ENCODE data around the gene ZBTB39.
A peak's percentile ranks its signal among the peaks of the same experiment; 100 is the strongest.

ZBTB39 gene

DNA sequence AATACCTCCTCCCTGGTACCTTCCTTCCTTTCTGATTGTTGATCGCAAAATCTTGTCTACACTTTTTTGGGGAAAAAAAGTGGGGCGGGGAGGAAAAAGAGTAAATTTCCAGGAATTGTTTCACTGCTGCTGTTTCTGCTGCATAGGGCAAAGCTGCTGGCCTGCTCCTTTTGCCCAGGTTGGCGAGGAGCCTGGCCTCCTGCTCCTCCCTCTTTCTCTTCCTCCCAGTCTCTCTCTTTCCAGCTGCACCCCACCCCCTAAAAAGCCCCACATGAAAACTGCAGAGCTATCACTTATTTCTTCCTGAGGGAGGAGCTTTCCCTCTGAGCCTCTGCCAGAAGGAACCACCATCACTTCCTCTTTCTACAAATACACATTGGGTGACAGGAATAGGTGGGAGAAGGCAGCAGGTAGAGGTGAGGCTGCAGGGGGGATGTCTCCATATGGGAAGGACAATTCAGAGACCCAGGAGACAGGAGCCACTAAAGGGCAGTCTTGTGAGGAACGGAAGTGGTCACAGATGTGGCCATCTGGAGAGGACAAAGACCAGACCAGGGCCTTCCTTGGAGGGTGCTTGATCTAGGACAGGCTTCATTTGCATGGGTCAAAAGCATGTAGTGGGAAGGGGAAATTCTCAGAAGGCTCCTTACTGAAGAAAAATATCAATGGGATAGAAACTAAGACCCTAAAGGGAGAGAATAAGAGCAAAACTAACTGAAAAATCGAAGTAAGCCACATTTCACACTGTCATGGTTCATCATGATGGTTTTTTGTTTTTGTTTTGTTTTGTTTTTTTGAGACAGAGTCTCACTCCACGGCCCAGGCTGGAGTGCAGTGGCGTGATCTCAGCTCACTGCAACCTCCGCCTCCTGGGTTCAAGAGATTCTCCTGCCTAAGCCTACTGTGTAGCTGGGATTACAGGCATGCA, 14.8 kb downstream of the ZBTB39 start:
- no peak for DNase-seq
- Histone ChIP-seq H2BK12ac (ENCODE audit: low read length) (no peak overlapping the region), H3K36me3 (ENCODE audit: control insufficient read depth in 1 of 2, insufficient read depth in 2 of 2, low read length in 2 of 2) (no peaks in the 10 kb centered on the region), H3K9me3 (ENCODE audit: insufficient read depth, low read depth, low read length) (peaks cover 8% of the 10 kb centered on the region), H3K79me1 (ENCODE audit: low read length) (no peaks in the 10 kb centered on the region), H4K8ac (ENCODE audit: low read depth, low read length) (no peak overlapping the region), H3K9ac (ENCODE audit: low read length) (no peak overlapping the region), H2AK5ac (ENCODE audit: low read length) (no peak overlapping the region), H3K14ac (ENCODE audit: low read length) (no peak overlapping the region), H3K4me2 (ENCODE audit: low read length) (no peak overlapping the region), H2BK5ac (ENCODE audit: low read depth, low read length, poor library complexity) (no peak overlapping the region), H3K4me1 (ENCODE audit: control insufficient read depth in 1 of 2, insufficient read depth in 2 of 2, low read length in 2 of 2) (no peaks in the 10 kb centered on the region), H3K18ac (ENCODE audit: low read length) (no peak overlapping the region), H4K91ac (ENCODE audit: low read depth, low read length) (no peak overlapping the region), H3K27me3 (ENCODE audit: insufficient read depth, low read length) (no peaks in the 10 kb centered on the region), H2BK120ac (ENCODE audit: insufficient read depth, low read length, poor library complexity) (no peak overlapping the region), H2AFZ (ENCODE audit: insufficient read depth, low read length, poor library complexity) (no peak overlapping the region), H3K27ac (ENCODE audit: low read depth, low read length) (no peak overlapping the region), H3K4ac (ENCODE audit: low read depth, low read length) (no peak overlapping the region), H3K23ac (ENCODE audit: low read length) (no peak overlapping the region), H4K12ac (ENCODE audit: low read depth, low read length) (no peak overlapping the region), H3K79me2 (ENCODE audit: control insufficient read depth, insufficient read depth, low read length, poor library complexity) (no peaks in the 10 kb centered on the region), H3K4me3 (ENCODE audit: low read depth, low read length) (no peak overlapping the region)
- no CpG with 5 or more reads among the region's 8 CpGs for WGBS (ENCODE audit: extremely low coverage, insufficient coverage, insufficient read length)

DNA sequence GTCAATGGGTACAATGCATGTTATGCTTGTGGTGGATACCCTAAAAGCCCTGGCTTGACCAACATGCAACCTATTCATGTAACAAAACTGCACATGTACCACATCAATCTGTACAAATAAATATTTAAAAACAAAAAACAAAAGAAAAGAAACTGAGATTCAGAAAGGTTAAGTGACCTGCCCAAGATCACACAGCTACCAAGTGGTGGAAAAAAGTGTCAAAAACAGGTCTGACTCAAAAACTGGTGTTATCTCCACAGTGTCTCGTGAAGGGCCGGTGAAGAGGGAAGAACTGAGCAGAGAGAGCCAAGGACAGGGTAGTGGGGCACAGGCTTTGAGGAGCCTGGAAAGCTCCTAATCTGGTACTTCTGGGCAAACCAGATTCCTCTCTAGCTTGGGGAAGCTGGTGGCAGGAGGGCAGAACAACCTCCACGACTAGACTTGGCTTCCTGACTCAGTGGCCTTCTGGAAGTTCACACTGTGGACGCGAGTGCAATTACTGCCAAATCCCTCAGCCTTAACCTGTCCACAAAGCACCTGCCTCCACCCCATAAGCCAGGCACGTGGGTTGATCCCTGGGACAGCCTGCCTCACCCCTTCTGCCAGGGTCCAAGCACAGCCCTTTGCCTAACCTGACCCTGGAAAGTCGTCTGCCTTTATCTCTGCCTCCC, 15.6 kb downstream of the ZBTB39 start:
- H3K9me3 ChIP-seq (ENCODE audit: insufficient read depth, low read depth, low read length), result peaks cover 8% of the 10 kb centered on the region
- no peaks in the 10 kb centered on the region for H3K79me2 ChIP-seq (ENCODE audit: control insufficient read depth, insufficient read depth, low read length, poor library complexity)
- H3K79me1 ChIP-seq (ENCODE audit: low read length), result peaks cover 2% of the 10 kb centered on the region
- peak overlapping the region; percentile 59 for H3K9ac ChIP-seq (ENCODE audit: low read length)
- H4K8ac ChIP-seq (ENCODE audit: low read depth, low read length), result no peak overlapping the region
- H2AK5ac ChIP-seq (ENCODE audit: low read length), result no peak overlapping the region
- H2BK12ac ChIP-seq (ENCODE audit: low read length), result no peak overlapping the region
- no peak overlapping the region for H3K14ac ChIP-seq (ENCODE audit: low read length)
- no peak overlapping the region for H3K4me2 ChIP-seq (ENCODE audit: low read length)
- H2BK120ac ChIP-seq (ENCODE audit: insufficient read depth, low read length, poor library complexity), result no peak overlapping the region
- H3K4me1 ChIP-seq (ENCODE audit: control insufficient read depth in 1 of 2, insufficient read depth in 2 of 2, low read length in 2 of 2), result peaks cover 4 to 6% of the 10 kb centered on the region in 2 experiments
- no peak overlapping the region for H3K18ac ChIP-seq (ENCODE audit: low read length)
- H3K4ac ChIP-seq (ENCODE audit: low read depth, low read length), result no peak overlapping the region
- no peak overlapping the region for H4K12ac ChIP-seq (ENCODE audit: low read depth, low read length)
- no peak overlapping the region for H3K4me3 ChIP-seq (ENCODE audit: low read depth, low read length)
- H4K91ac ChIP-seq (ENCODE audit: low read depth, low read length), result no peak overlapping the region
- no peak overlapping the region for H3K27ac ChIP-seq (ENCODE audit: low read depth, low read length)
- no CpG with 5 or more reads among the region's 7 CpGs for WGBS (ENCODE audit: extremely low coverage, insufficient coverage, insufficient read length)
- no peak overlapping the region for H2AFZ ChIP-seq (ENCODE audit: insufficient read depth, low read length, poor library complexity)
- H3K36me3 ChIP-seq (ENCODE audit: control insufficient read depth in 1 of 2, insufficient read depth in 2 of 2, low read length in 2 of 2), result no peaks in the 10 kb centered on the region
- H3K27me3 ChIP-seq (ENCODE audit: insufficient read depth, low read length), result no peaks in the 10 kb centered on the region
- peak; percentile 19 to 69 for DNase-seq
- no peak overlapping the region for H3K23ac ChIP-seq (ENCODE audit: low read length)
- H2BK5ac ChIP-seq (ENCODE audit: low read depth, low read length, poor library complexity), result no peak overlapping the region

DNA sequence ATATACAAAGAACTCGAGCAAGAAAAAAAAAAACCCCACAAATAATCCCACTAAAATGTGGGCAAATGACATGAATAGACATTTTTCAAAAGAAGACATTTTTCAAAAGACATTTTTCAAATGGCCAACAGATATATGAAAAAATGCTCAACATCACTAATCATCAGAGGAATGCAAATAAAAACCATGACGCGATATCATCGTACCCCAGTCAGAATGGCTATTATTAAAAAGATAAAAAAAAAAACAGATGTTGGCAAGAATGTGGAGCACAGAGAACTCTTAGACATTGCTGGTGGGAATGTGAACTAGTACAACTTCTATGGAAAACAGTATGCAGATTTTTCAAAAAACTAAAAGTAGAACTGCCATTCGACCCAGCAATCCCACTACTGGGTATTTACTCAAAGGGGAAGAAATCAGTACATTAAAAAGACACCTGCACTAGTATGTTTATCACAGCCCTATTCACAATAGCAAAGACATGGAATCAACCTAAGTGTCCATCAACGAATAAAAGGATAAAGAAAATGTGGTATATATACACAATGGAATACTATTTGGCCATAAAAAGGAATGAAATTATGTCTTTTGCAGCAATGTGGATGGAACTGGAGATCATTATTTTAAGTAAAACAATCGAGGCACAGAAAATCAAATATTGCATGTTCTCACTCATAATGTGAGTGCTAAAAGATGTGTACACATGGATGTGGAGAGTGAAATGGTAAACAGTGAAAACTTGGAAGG, 16.3 kb downstream of the ZBTB39 start:
- no peak overlapping the region for H2BK120ac ChIP-seq (ENCODE audit: insufficient read depth, low read length, poor library complexity)
- no peak overlapping the region for H2AK5ac ChIP-seq (ENCODE audit: low read length)
- no peak overlapping the region for H3K9ac ChIP-seq (ENCODE audit: low read length)
- peaks cover 2% of the 10 kb centered on the region for H3K9me3 ChIP-seq (ENCODE audit: insufficient read depth, low read depth, low read length)
- H3K36me3 ChIP-seq (ENCODE audit: control insufficient read depth in 1 of 2, insufficient read depth in 2 of 2, low read length in 2 of 2), result no peaks in the 10 kb centered on the region
- H3K79me2 ChIP-seq (ENCODE audit: control insufficient read depth, insufficient read depth, low read length, poor library complexity), result no peaks in the 10 kb centered on the region
- no peak overlapping the region for H3K4ac ChIP-seq (ENCODE audit: low read depth, low read length)
- no peak overlapping the region for H3K27ac ChIP-seq (ENCODE audit: low read depth, low read length)
- H3K4me3 ChIP-seq (ENCODE audit: low read depth, low read length), result no peak overlapping the region
- H2BK5ac ChIP-seq (ENCODE audit: low read depth, low read length, poor library complexity), result no peak overlapping the region
- H3K18ac ChIP-seq (ENCODE audit: low read length), result no peak overlapping the region
- no peak overlapping the region for H2AFZ ChIP-seq (ENCODE audit: insufficient read depth, low read length, poor library complexity)
- H3K27me3 ChIP-seq (ENCODE audit: insufficient read depth, low read length), result no peaks in the 10 kb centered on the region
- H3K14ac ChIP-seq (ENCODE audit: low read length), result no peak overlapping the region
- no peak overlapping the region for H4K91ac ChIP-seq (ENCODE audit: low read depth, low read length)
- H4K12ac ChIP-seq (ENCODE audit: low read depth, low read length), result no peak overlapping the region
- peaks cover 4 to 7% of the 10 kb centered on the region in 2 experiments for H3K4me1 ChIP-seq (ENCODE audit: control insufficient read depth in 1 of 2, insufficient read depth in 2 of 2, low read length in 2 of 2)
- H3K79me1 ChIP-seq (ENCODE audit: low read length), result peaks cover 2% of the 10 kb centered on the region
- H3K23ac ChIP-seq (ENCODE audit: low read length), result no peak overlapping the region
- no peak overlapping the region for H3K4me2 ChIP-seq (ENCODE audit: low read length)
- no CpG with 5 or more reads among the region's 7 CpGs for WGBS (ENCODE audit: extremely low coverage, insufficient coverage, insufficient read length)
- peak in 1 of 2 donors; percentile 87 for DNase-seq
- no peak overlapping the region for H2BK12ac ChIP-seq (ENCODE audit: low read length)
- H4K8ac ChIP-seq (ENCODE audit: low read depth, low read length), result no peak overlapping the region

DNA sequence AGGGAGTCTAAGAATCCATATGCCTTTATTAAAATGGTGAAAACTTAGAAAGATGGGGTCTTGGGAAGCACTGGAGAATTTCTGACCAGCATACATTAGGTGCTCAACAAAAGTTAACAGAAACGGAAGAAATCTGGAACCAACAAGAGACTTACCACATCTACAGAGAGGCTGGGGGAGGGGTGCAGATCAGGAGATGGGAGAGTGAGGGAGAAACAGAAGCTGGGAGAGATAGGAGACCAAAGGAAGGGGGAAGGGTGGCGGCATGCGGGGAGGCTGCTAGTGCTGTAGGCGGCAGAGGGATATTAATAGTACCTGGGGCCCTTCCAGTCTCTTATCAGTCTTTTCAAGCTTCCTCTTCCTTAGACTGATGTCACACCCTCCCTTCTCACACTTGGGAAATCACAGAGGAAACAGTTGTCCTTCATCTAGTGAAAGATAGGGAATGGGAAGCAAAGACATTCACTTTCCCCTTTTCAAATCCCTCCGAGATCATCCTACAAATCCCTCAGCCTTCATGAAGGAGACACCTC, 18.1 kb downstream of the ZBTB39 start:
- Histone ChIP-seq H3K23ac (ENCODE audit: low read length) (no peak overlapping the region), H3K4me1 (ENCODE audit: control insufficient read depth in 1 of 2, insufficient read depth in 2 of 2, low read length in 2 of 2) (peaks cover 4 to 7% of the 10 kb centered on the region in 2 experiments), H4K8ac (ENCODE audit: low read depth, low read length) (no peak overlapping the region), H3K4me2 (ENCODE audit: low read length) (no peak overlapping the region), H3K36me3 (ENCODE audit: control insufficient read depth in 1 of 2, insufficient read depth in 2 of 2, low read length in 2 of 2) (no peaks in the 10 kb centered on the region), H4K91ac (ENCODE audit: low read depth, low read length) (no peak overlapping the region), H3K4me3 (ENCODE audit: low read depth, low read length) (no peak overlapping the region), H3K79me2 (ENCODE audit: control insufficient read depth, insufficient read depth, low read length, poor library complexity) (no peaks in the 10 kb centered on the region), H3K79me1 (ENCODE audit: low read length) (peaks cover 2% of the 10 kb centered on the region), H2BK5ac (ENCODE audit: low read depth, low read length, poor library complexity) (no peak overlapping the region), H4K12ac (ENCODE audit: low read depth, low read length) (no peak overlapping the region), H3K9ac (ENCODE audit: low read length) (no peak overlapping the region), H3K14ac (ENCODE audit: low read length) (no peak overlapping the region), H2AK5ac (ENCODE audit: low read length) (no peak overlapping the region), H3K27me3 (ENCODE audit: insufficient read depth, low read length) (no peaks in the 10 kb centered on the region), H3K18ac (ENCODE audit: low read length) (no peak overlapping the region), H2AFZ (ENCODE audit: insufficient read depth, low read length, poor library complexity) (no peak overlapping the region), H3K4ac (ENCODE audit: low read depth, low read length) (no peak overlapping the region), H3K27ac (ENCODE audit: low read depth, low read length) (no peak overlapping the region), H2BK12ac (ENCODE audit: low read length) (no peak overlapping the region), H2BK120ac (ENCODE audit: insufficient read depth, low read length, poor library complexity) (no peak overlapping the region), H3K9me3 (ENCODE audit: insufficient read depth, low read depth, low read length) (peaks cover 2% of the 10 kb centered on the region)
- peak in 1 of 2 donors; percentile 27 for DNase-seq
- no CpG with 5 or more reads among the region's 5 CpGs for WGBS (ENCODE audit: extremely low coverage, insufficient coverage, insufficient read length)
